Left forelimb (tissue), 1 donor: ENCODE data around the gene MMGT1.
"Not testable (repeated sequence)": the region's sequence is repeated elsewhere in the genome, so short reads cannot be mapped to it uniquely, and the experiment has no call there.

Experiments used
- DNase-seq: peaks from one replicate; pipeline ENCODE4 v3.0.0-alpha.2; 2018; ENCODE audit warnings: low spot score

MMGT1 gene

DNA sequence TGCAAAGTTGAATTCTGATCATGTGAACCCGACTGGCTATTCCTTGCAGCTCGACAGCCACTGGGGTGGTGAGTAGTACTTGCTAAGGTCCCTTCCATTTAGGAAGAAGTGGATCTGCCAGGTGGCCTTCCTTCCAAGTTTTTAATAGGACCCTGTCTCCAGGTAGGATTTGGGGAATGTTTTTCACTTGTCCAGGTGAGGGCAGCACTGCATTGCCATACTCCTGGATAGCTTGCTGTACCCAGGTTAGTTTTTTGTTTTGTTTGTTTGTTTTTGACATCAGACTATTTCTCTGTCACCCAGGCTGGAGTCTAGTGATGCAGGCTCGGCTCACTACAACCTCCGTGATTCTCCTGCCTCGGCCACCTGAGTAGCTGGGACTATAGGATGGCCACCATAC is 50.4 kb downstream of the MMGT1 start:
- DNase-seq, result no peak

DNA sequence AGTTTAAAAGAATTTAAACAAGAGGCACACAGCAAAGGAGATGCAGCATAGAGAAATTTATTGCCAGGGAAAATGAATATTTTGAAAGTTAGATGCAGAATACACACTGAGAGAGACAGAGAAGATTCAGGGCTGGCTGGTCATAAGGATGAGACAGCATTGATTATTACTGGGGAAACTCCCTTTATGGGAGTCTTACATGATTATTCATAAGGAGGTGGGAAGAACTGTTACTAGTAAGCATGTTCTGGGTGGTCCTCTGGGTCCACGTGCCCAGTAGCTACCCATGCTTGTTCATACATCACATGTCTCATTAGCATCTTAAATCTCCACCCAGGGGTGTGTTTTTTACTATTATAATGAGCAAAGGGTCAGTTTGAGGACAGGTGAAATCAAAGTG is 53.3 kb downstream of the MMGT1 start:
- DNase-seq, result not testable (repeated sequence)

DNA sequence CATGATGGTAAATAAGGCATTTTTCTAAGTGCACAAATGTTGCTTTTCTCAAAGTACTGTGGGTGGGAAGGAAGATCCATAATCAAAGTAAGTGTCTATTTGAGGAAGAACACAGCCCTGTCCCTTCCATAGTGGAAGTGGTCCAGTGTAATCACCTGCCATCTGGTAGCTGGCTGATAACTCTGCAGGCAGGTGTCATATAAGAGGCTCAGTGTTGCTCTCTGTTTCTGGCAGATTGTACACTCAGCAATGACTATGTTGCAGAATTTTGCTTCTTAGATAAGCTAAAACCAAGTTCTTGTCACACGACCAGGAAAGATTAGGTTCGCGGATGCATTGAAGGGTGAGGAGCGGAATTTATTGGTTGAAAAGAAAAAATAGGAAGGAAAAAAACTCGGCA is 59.4 kb downstream of the MMGT1 start:
- DNase-seq, result no peak
